HL-60 (cell line): Measurements from ENCODE around the gene EXOC4.

ENCODE experiments used
- GABPA ChIP-seq: IDR thresholded peaks from 2 replicates; pipeline ENCODE4 v1.6.1; 2012; ENCODE audit warnings: low read depth
- POLR2AphosphoS5 ChIP-seq: IDR thresholded peaks from 2 replicates; pipeline ENCODE4 v1.6.1; 2012; ENCODE audit warnings: low read depth
- REST ChIP-seq: IDR thresholded peaks from 2 replicates; pipeline ENCODE4 v1.6.1; 2012; ENCODE audit warnings: low read depth; ENCODE audit not compliant: insufficient replicate concordance
- SPI1 ChIP-seq: IDR thresholded peaks from 2 replicates; pipeline ENCODE4 v1.6.1; 2012; ENCODE audit warnings: low read depth, mild to moderate bottlenecking, borderline replicate concordance
- TF ChIP-seq, protein P1 (sequence below): IDR thresholded peaks from one replicate; pipeline ENCODE4 v1.5.1; 2011; ENCODE audit warnings: low read length, control low read depth, inconsistent platforms; ENCODE audit not compliant: insufficient read depth

DNA sequence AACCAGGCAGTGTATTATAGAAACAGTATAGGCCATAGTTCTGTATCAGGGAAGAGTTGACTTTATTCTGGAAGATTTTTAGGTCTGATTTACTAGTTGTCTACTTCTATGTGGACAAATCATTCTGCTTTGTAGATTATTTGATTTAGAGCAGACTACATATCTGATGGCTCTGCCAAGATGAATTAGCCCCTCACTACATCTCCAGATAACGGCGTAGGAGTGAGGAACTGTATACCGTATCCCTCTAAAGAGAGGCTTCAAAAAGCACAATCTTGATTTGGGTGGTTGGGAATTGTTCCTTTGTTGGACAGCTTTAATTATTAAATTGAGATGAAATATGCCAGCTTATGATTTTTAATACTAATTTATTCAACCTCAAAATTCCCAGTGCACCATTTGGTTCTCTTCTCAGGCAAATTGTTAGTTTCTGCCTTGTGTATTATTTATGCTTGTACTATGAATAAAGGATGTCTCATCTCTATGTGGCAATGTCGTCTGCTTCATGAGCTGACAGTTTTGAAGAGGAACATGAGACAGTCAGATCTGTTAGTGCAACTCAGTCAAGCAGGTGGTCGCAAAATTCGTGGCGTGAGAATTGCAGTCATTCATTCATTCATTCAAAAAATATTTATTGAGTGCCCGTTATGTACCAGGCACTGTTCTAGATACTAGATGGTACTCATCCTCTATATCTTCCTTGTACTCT, 422.8 kb downstream of the EXOC4 start:
- TF ChIP-seq, protein P1, sequence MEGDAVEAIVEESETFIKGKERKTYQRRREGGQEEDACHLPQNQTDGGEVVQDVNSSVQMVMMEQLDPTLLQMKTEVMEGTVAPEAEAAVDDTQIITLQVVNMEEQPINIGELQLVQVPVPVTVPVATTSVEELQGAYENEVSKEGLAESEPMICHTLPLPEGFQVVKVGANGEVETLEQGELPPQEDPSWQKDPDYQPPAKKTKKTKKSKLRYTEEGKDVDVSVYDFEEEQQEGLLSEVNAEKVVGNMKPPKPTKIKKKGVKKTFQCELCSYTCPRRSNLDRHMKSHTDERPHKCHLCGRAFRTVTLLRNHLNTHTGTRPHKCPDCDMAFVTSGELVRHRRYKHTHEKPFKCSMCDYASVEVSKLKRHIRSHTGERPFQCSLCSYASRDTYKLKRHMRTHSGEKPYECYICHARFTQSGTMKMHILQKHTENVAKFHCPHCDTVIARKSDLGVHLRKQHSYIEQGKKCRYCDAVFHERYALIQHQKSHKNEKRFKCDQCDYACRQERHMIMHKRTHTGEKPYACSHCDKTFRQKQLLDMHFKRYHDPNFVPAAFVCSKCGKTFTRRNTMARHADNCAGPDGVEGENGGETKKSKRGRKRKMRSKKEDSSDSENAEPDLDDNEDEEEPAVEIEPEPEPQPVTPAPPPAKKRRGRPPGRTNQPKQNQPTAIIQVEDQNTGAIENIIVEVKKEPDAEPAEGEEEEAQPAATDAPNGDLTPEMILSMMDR = no peak
- TF ChIP-seq POLR2AphosphoS5 = no peak
- no peak for TF ChIP-seq REST
- TF ChIP-seq SPI1 = no peak
- TF ChIP-seq GABPA = no peak
